DOHH2 (cell line): ENCODE measurements around the gene CNP.

Experiments
- CTCF ChIP-seq: fragments of 200-600 bp; sonication (generic); IDR thresholded peaks from one replicate; pipeline ENCODE4 v1.5.1; 2014; ENCODE audit warnings: antibody characterized with exemption, mild to moderate bottlenecking, low read depth, low read length; ENCODE audit not compliant: poor library complexity, severe bottlenecking
- EZH2phosphoT487 ChIP-seq: fragments of 200-600 bp; sonication (generic); IDR thresholded peaks from 2 replicates; pipeline ENCODE4 v1.6.1; 2017; ENCODE audit warnings: borderline replicate concordance, mild to moderate bottlenecking, antibody characterized with exemption, low read length, moderate library complexity, mixed read lengths

DNA sequence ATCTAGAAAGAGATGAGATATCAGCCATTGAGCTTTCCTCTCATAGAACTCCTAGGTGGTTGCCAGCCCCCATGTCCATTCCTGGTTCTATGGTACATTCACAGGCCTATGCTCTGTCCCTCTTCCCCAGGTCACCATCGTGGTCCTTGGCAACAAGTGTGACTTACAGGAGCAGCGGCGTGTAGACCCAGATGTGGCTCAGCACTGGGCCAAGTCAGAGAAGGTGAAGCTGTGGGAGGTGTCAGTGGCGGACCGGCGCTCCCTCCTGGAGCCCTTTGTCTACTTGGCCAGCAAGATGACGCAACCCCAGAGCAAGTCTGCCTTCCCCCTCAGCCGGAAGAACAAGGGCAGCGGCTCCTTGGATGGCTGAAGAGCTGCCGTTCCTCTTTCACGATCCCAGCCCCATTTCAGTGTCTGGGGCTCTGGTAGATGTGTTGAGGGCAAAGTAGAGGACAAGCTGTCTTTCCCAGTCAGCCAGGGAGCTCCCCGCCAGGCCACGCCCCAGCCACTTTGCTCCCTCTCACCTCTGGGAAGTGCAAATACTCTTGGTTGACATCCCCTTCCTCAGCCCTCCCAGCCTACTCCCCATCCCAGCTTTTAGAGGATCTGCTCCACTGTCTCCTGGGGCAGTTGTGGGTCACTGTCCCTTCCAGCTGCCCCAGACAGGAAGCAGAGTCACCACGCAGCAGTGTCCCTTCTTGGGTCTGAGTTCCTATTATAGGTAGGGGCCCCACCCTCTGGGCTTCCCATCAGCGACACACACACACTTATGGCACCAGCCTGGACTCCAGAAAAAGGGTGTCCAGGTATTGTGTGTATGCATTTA lies 57.1 kb downstream of the CNP start:
- TF ChIP-seq CTCF, result no peak
- TF ChIP-seq EZH2phosphoT487, result no peak
